Measurements from ENCODE around the gene OR5AR1.
"Not testable (repeated sequence)": the region's sequence is repeated elsewhere in the genome, so short reads cannot be mapped to it uniquely, and the experiment has no call there.

OR5AR1 gene

GRCh38 chr11:56663386-56663785, at the start of gene OR5AR1:
Gene OR5AR1, plus strand, starts transcription at chr11:56663686. Its CDS starts 0 bp downstream, at chr11:56663686.
- no peak for FAIRE-seq

- FAIRE-seq = no peak
Observed at GRCh38 chr11:56624661-56625110, 38.8 kb upstream of the OR5AR1 start.

DNA sequence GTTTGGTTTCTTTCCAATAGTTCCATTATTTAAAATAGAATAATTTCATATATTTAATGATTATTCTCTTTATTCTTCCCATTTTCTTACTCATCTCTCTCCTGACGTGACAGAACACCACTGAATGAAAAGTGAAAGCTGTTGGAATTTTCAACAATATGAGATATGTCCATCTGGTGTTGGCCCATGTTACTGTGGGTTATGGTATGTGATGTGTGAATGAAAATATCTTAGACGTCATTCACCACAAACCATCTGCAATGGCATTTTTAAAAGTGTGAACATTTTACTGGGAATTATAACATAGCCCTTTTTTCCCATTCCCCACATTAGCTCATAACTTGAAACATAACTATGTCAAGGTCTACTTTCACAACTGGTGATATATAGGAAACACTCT, 37.5 kb upstream of the OR5AR1 start:
- FAIRE-seq = no peak

DNA sequence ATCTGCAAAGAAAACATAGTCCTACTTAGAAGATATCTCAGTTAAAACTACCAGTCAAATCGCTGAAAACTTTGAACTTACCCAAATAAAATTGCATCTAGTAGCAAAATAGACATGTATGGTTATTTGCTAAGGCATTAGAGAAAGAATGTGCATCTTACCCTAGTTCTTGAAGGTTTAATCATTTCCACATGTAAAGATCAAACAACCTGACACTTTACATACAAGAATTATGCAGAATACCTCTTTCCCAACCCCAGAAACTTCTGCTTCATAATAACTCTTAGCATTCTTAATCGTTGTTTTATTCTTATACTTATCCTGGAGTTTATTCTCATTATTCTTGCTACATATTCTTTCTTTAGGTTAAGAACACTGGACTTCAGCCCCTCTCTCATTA, 31.2 kb upstream of the OR5AR1 start:
- FAIRE-seq = no peak

DNA sequence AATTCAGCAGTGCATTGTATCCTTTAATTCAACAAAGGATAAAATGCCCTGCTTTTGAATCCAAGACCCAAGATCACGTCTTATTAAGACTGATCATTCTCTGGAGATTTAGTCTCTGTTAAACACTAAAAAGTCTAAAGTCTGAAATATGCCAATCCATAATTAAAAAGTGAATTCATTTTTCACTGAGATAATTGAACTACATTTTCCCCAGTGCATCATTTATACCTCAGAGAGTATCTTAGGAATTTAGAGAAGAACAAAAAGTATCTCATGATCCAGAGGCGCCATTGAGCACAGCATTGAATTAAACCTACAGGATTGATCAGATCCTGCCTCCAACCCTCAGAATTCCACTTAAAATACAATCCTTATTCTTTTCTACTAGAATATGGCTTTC, 26.6 kb upstream of the OR5AR1 start:
- no peak for FAIRE-seq

- no peak for FAIRE-seq
Observed at GRCh38 chr11:56637500-56637899, 26.0 kb upstream of the OR5AR1 start.

DNA sequence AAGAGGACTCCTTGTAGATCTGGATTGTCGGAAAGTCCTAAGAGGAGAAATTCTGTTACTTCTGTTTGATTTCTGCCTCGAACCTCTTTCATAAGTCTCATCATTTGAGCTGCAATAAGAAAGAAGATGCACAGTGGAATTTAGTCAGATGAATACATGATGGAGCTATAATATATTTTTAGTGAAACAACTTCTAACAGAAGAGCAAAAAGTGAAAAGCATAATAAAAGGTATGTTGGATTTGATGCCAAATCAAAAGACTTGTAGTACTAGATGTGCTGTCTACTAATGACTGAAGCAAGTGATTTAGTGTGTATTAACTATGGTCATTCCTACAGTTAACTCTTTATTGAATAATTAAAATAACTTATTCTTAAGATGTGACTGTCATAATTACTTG, 21.1 kb upstream of the OR5AR1 start, which contains the start of gene OR5AP2:
Gene OR5AP2, minus strand, starts transcription at position 101 of the 400 bp plus-strand sequence. Its CDS starts 0 bp downstream, at position 101.
- FAIRE-seq = no peak

DNA sequence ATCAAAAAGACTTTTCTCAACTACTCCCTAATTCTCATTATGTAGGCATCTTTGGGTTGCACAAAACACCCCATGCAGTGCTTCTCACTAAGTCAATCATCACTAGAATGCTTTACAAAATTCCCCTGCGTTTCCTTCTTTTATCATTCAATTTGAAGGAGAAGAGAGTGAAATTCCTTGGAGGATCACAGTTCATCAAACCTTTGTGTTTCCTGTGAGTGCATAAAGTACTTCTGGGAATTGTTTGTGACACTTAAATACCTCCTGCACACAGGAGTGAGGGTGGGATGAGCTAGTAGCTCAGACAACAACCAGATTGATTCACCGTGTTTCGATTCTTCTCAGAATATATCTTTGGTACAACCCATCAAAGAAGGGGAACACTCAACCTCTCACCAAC, 3.7 kb upstream of the OR5AR1 start:
- FAIRE-seq = no peak

GRCh38 chr11:56670984-56671383, 7.5 kb downstream of the OR5AR1 start:
- FAIRE-seq = no peak

- FAIRE-seq = no peak
Observed at GRCh38 chr11:56688554-56689100, 25.1 kb downstream of the OR5AR1 start.

GRCh38 chr11:56691179-56691578, 27.7 kb downstream of the OR5AR1 start:
- not testable (repeated sequence) for FAIRE-seq

GRCh38 chr11:56693428-56693827, 29.9 kb downstream of the OR5AR1 start:
- no peak for FAIRE-seq

DNA sequence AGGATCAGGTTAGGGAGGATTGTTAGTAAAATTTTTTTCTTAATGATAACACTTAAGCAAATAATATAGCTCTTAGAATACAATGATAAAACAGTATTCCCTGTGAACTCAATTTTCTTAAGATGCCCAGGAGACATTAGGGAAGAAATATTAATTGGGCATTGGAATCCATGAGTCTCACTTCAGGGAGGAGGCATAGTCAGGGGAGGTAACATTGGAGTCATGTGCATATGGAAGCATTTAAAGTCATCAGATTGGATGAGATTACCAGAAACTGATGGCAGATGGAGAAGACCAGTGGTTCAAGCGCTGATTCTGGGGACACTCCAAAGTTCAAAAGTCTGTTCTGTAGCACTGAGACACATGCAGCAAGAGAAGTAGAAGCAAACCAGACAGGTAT, 35.3 kb downstream of the OR5AR1 start, which contains the start of gene OR9G1:
Gene OR9G1, plus strand, starts transcription at position 301 of the 400 bp plus-strand sequence. CDS start 1,293 bp downstream, outside the sequence.
- FAIRE-seq = no peak

- no peak for FAIRE-seq
Observed at GRCh38 chr11:56700242-56700913, 36.9 kb downstream of the OR5AR1 start.

- FAIRE-seq = no peak
Observed at GRCh38 chr11:56700914-56701485, 37.5 kb downstream of the OR5AR1 start.

GRCh38 chr11:56705784-56706396, 42.4 kb downstream of the OR5AR1 start:
- FAIRE-seq = no peak

GRCh38 chr11:56706486-56706885, 43.0 kb downstream of the OR5AR1 start:
- no peak for FAIRE-seq

GRCh38 chr11:56714206-56714605, 50.7 kb downstream of the OR5AR1 start:
- FAIRE-seq = no peak

Measured in endometrium (tissue), 2 donors.